GM23338 (cell line): Measurements from ENCODE around the gene NID1. TPM values are rescaled to one million over a fixed set of nuclear protein-coding genes. Genes with fewer than 3 reads are reported as not detected.

Source experiments
- ATAC-seq: fragments of 200-7000 bp; cut with Tn5 transposase; 3 replicates; pipeline ENCODE4 v1.9.1; 2020
- DNase-seq: peaks from one replicate; pipeline ENCODE4 v3.0.0-alpha.2; 2015; ENCODE audit warnings: low spot score
- H2AFZ ChIP-seq: fragments of 200-600 bp; sonication (generic); 2 replicates; pipeline ENCODE4 v1.8.0; 2016; ENCODE audit warnings: antibody characterized with exemption, mild to moderate bottlenecking, moderate library complexity
- H3F3A ChIP-seq: fragments of 200-600 bp; sonication (generic); replicated peaks from 2 replicates; pipeline ENCODE4 v1.8.0; 2017; ENCODE audit warnings: antibody characterized with exemption, mixed run types, low read depth
- H3K27ac ChIP-seq: fragments of 200-600 bp; sonication (generic); 2 replicates; pipeline ENCODE4 v1.6.1; 2016; ENCODE audit warnings: low read depth
- H3K27me3 ChIP-seq: fragments of 200-600 bp; sonication (generic); 2 replicates; pipeline ENCODE4 v1.8.0; 2016; ENCODE audit warnings: mild to moderate bottlenecking, mixed run types, moderate library complexity; ENCODE audit not compliant: insufficient read depth
- H3K36me3 ChIP-seq: fragments of 200-600 bp; sonication (generic); 2 replicates; pipeline ENCODE4 v1.8.0; 2016; ENCODE audit warnings: mild to moderate bottlenecking; ENCODE audit not compliant: insufficient read depth
- H3K4me1 ChIP-seq: fragments of 200-600 bp; sonication (generic); 2 replicates; pipeline ENCODE4 v1.8.0; 2016; ENCODE audit warnings: mild to moderate bottlenecking, moderate library complexity; ENCODE audit not compliant: insufficient read depth
- H3K4me2 ChIP-seq: fragments of 200-600 bp; sonication (generic); 2 replicates; pipeline ENCODE4 v1.7.1; 2017; ENCODE audit warnings: mixed run types
- H3K4me3 ChIP-seq: fragments of 200-600 bp; sonication (generic); 2 replicates; pipeline ENCODE4 v1.6.1; 2016; ENCODE audit warnings: mixed run types
- H3K79me2 ChIP-seq: fragments of 200-600 bp; sonication (generic); replicated peaks from 2 replicates; pipeline ENCODE4 v1.8.0; 2017; ENCODE audit warnings: mild to moderate bottlenecking; ENCODE audit not compliant: insufficient read depth
- H3K9me2 ChIP-seq: fragments of 200-600 bp; sonication (generic); 2 replicates; pipeline ENCODE4 v1.8.0; 2017; ENCODE audit not compliant: insufficient read depth
- H4K20me1 ChIP-seq: fragments of 200-600 bp; sonication (generic); replicated peaks from 2 replicates; pipeline ENCODE4 v1.8.0; 2017; ENCODE audit warnings: mild to moderate bottlenecking; ENCODE audit not compliant: insufficient read depth
- H3K27ac Mint-ChIP-seq: 2 replicates; pipeline ENCODE4 v1.8.0; 2020; ENCODE audit warnings: inconsistent platforms, mild to moderate bottlenecking, moderate library complexity, mixed read lengths
- H3K27me3 Mint-ChIP-seq: 3 replicates; pipeline ENCODE4 v1.8.0; 2022; ENCODE audit warnings: low read depth, mild to moderate bottlenecking, moderate library complexity, mixed read lengths, inconsistent platforms; ENCODE audit not compliant: insufficient read depth, poor library complexity
- H3K36me3 Mint-ChIP-seq: 3 replicates; pipeline ENCODE4 v1.8.0; 2021; ENCODE audit warnings: low read depth, mild to moderate bottlenecking, inconsistent platforms, moderate library complexity, mixed read lengths
- H3K4me1 Mint-ChIP-seq: 3 replicates; pipeline ENCODE4 v1.8.0; 2020; ENCODE audit warnings: mild to moderate bottlenecking, inconsistent platforms, mixed read lengths
- H3K4me3 Mint-ChIP-seq: 3 replicates; pipeline ENCODE4 v1.8.0; 2021; ENCODE audit warnings: moderate library complexity, mild to moderate bottlenecking, inconsistent platforms, mixed read lengths
- H3K9me3 Mint-ChIP-seq: 3 replicates; pipeline ENCODE4 v1.8.0; 2020; ENCODE audit warnings: moderate library complexity, mild to moderate bottlenecking, inconsistent platforms, mixed read lengths
- CREB1 ChIP-seq: fragments of 250-450 bp; sonication (Bioruptor Pico); IDR thresholded peaks from 2 replicates; pipeline ENCODE4 v1.5.0; 2020; ENCODE audit warnings: low read depth, mild to moderate bottlenecking, moderate library complexity
- ETS1 ChIP-seq: IDR thresholded peaks from 2 replicates; pipeline ENCODE4 v1.6.1; 2016; ENCODE audit warnings: antibody characterized with exemption
- EZH2 ChIP-seq: fragments of 200-600 bp; sonication (generic); IDR thresholded peaks from one replicate; pipeline ENCODE4 v1.8.0; 2017; ENCODE audit warnings: antibody characterized with exemption, mild to moderate bottlenecking, low read depth; ENCODE audit not compliant: unreplicated experiment
- EZH2phosphoT487 ChIP-seq: fragments of 200-600 bp; sonication (generic); IDR thresholded peaks from one replicate; pipeline ENCODE4 v1.8.1; 2018; ENCODE audit warnings: antibody characterized with exemption; ENCODE audit not compliant: unreplicated experiment
- JUNB ChIP-seq: IDR thresholded peaks from one replicate; pipeline ENCODE4 v1.6.1; 2016; ENCODE audit warnings: antibody characterized with exemption; ENCODE audit not compliant: unreplicated experiment
- NANOG ChIP-seq: IDR thresholded peaks from 2 replicates; pipeline ENCODE4 v1.6.1; 2016; ENCODE audit warnings: antibody characterized with exemption, borderline replicate concordance
- REST ChIP-seq: IDR thresholded peaks from one replicate; pipeline ENCODE4 v1.6.1; 2018; ENCODE audit warnings: antibody characterized with exemption; ENCODE audit not compliant: unreplicated experiment
- STAT1 ChIP-seq: IDR thresholded peaks from one replicate; pipeline ENCODE4 v1.6.1; 2016; ENCODE audit warnings: antibody characterized with exemption; ENCODE audit not compliant: unreplicated experiment
- ZNF114 ChIP-seq: fragments of 250-450 bp; sonication (Bioruptor Pico); IDR thresholded peaks from 2 replicates; pipeline ENCODE4 v1.5.0; 2020; ENCODE audit warnings: mild to moderate bottlenecking, moderate library complexity
- ZNF331 ChIP-seq: fragments of 250-450 bp; sonication (Bioruptor Pico); IDR thresholded peaks from 2 replicates; pipeline ENCODE4 v1.5.0; 2020; ENCODE audit warnings: low read depth, mild to moderate bottlenecking, moderate library complexity
- polyA plus RNA-seq: library from polyadenylated mRNA; unstranded; fragments of >200 nt; fragmentation: Nextera tagmentation; extraction: Ambion mirVana; gene quantifications from 2 replicates; pipeline ENCODE4 v1.2.1, GENCODE V29; 2016
- total RNA-seq: library from RNA; depleted of rRNA; stranded (reverse); fragments of >200 nt; shearing (Covaris generic); gene quantifications from 2 replicates; pipeline ENCODE4 v1.2.3, GENCODE V29; 2014
- TF ChIP-seq, protein P1 (sequence below), 2 experiments: fragments of 200-600 bp in 1 of 2; sonication (generic) in 1 of 2; conservative IDR thresholded peaks; 2 replicates each; pipeline versions ENCODE4 v1.5.1 to v1.6.1; 2016 to 2017; ENCODE audit warnings: antibody characterized with exemption in 2 of 2, low read depth in 2 of 2, mild to moderate bottlenecking in 2 of 2, moderate library complexity in 1 of 2

Gene NID1
- total and polyA plus RNA-seq, 2 experiments from 2014 or later: 7.1 to 32.5 TPM

DNA sequence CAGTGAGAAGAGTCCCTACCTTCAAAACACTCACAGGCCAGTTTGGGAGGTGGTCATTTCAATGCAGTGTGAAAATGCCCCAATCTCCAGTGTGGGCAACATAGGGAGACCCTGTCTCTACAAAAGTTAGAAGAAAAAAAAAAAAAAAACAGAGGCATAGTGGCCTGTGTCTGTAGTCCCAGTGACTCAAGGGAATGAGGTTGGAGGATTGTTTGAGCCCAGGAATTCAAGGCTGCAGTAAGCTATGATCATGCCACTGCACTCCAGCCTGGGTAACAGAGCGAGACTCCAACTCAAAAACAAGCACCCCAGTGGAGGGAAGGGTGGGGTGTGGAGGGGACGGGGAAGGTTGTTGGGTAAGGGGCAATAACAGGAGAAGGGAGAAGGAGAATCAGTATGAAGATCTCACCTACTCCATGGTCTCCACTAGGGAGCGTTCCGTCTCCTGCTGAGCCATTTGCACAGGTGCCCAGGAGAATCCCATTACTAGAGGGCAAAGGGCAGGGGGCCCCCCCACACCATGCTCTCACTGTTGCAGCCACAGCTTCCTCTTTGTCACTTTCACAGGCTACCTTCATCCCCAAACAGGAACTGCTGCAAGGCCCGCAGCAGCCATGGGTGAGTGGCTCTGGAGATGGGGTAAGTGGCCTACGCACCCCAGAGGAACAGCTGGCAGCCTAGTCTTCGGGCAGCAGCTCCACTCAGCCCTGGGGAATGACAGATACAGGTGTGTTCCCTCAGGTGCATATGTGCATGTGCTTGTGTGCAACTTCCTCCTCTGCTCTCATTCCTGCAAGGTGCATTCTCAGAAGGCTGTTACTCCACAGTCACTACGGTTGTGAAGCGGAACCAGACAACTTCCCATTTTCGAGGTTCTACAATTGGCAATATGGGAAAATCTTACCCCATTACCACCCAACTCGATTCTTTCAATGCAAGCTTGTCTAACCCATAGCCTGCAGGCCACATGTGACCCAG is 110.3 kb downstream of the NID1 start (continued):
- TF ChIP-seq, protein P1, sequence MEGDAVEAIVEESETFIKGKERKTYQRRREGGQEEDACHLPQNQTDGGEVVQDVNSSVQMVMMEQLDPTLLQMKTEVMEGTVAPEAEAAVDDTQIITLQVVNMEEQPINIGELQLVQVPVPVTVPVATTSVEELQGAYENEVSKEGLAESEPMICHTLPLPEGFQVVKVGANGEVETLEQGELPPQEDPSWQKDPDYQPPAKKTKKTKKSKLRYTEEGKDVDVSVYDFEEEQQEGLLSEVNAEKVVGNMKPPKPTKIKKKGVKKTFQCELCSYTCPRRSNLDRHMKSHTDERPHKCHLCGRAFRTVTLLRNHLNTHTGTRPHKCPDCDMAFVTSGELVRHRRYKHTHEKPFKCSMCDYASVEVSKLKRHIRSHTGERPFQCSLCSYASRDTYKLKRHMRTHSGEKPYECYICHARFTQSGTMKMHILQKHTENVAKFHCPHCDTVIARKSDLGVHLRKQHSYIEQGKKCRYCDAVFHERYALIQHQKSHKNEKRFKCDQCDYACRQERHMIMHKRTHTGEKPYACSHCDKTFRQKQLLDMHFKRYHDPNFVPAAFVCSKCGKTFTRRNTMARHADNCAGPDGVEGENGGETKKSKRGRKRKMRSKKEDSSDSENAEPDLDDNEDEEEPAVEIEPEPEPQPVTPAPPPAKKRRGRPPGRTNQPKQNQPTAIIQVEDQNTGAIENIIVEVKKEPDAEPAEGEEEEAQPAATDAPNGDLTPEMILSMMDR (conservative IDR thresholded peaks at IDR 0.05; ENCODE audit: low read depth in 2 of 2): no peak; a peak in 1 of 4 replicates
- TF ChIP-seq ETS1 (no peak), CREB1 (CRISPR knock-in tag) (no peak), JUNB (no peak), REST (no peak), NANOG (no peak), ZNF114 (CRISPR knock-in tag) (no peak), EZH2phosphoT487 (no peak), ZNF331 (CRISPR knock-in tag) (no peak), STAT1 (no peak)

DNA sequence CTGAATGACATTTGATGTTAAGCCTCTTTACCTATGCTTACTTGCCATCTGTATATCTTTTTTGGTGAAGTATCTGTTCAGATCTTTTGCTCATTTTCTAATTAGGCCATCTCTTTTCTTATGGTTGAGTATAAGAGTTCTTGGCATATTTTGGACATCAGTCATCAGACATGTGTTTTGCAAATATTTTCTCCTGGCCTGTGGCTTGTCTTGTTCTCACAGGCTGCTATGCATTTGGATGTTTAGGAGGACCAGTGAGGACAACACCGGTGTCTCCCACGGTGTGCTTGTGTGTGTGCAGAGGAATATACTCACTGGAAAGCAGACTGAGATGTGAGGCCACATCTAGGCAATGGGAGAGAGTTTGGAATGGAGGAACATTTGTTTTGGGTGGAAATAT is 111.1 kb downstream of the NID1 start:
- Histone ChIP-seq H3K36me3 (no peaks in the 10 kb centered on the region), H4K20me1 (no peaks in the 10 kb centered on the region), H3F3A (no peaks in the 10 kb centered on the region), H2AFZ (no peak overlapping the region), H3K4me1 (no peaks in the 10 kb centered on the region), H3K4me3 (no peak overlapping the region), H3K4me2 (no peak overlapping the region), H3K27me3 (no peaks in the 10 kb centered on the region), H3K9me2 (no peaks in the 10 kb centered on the region), H3K27ac (no peak overlapping the region), H3K79me2 (no peaks in the 10 kb centered on the region)
- TF ChIP-seq EZH2phosphoT487 (no peak), ZNF114 (CRISPR knock-in tag) (no peak), STAT1 (no peak), REST (no peak), EZH2 (no peak)
- H3K9me3 Mint-ChIP-seq: no peaks in the 10 kb centered on the region
- H3K4me1 Mint-ChIP-seq: no peaks in the 10 kb centered on the region
- no peaks in the 10 kb centered on the region for H3K27me3 Mint-ChIP-seq
- ATAC-seq (no peak), DNase-seq (no peak)
- H3K36me3 Mint-ChIP-seq: no peaks in the 10 kb centered on the region
- H3K4me3 Mint-ChIP-seq: no peak overlapping the region
- H3K27ac Mint-ChIP-seq: no peak overlapping the region
